ENCODE measurements around the gene IRF2. TPM values are rescaled to one million over a fixed set of nuclear protein-coding genes. Genes with fewer than 3 reads are reported as not detected.

IRF2 gene
- total and polyA plus RNA-seq, 2 of the 8 experiments (the other 6 are each of a cell fraction or from before 2014, with no cell fraction given): 13.8 to 17.0 TPM

DNA sequence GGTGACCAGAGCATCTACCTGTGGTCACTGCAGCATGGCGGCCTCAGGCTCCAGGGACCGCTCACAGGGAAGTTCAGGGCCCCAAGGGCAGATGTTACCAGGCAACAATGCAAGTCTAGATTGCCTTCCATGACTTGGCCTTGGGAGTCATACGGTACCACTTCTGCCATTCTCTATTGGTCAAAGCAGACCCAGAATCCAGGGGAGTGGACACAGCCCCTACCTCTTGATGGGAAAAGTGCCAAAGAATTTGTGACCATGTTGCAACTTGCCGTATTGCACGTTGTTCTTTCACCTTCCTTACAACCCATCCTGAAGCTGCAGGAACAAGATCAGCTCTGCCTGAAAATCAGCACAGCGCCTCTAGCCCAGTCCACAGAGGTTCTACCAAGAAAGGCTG is 111.1 kb downstream of the IRF2 start:
- Histone ChIP-seq H3K27ac (ENCODE audit: low read depth, low read length) (no peak overlapping the region), H3K36me3 (ENCODE audit: control insufficient read depth in 2 of 4, insufficient read depth in 4 of 4, low read length in 3 of 4) (no peaks in the 10 kb centered on the region), H3K9ac (replicated peaks in 1 of 4; ENCODE audit: extremely low read depth in 1 of 4, low read depth in 3 of 4, low read length in 3 of 4) (no peak overlapping the region), H4K8ac (ENCODE audit: extremely low read depth, insufficient read depth, low read length) (no peak overlapping the region), H3K23ac (ENCODE audit: insufficient read length) (no peak overlapping the region), H2BK120ac (replicated peaks; ENCODE audit: low read depth, low read length) (no peak overlapping the region), H3K9me3 (ENCODE audit: insufficient read depth in 2 of 2, low read depth in 1 of 2, low read length in 1 of 2) (no peaks in the 10 kb centered on the region), H2AK5ac (ENCODE audit: low read depth, low read length) (no peak overlapping the region), H3K23me2 (ENCODE audit: low read depth, low read length) (no peaks in the 10 kb centered on the region), H3K4me3 (ENCODE audit: extremely low read depth in 1 of 4, insufficient read depth in 2 of 4, low read depth in 3 of 4, low read length in 4 of 4) (no peak overlapping the region), H4K5ac (ENCODE audit: insufficient read length, low read depth, low read length) (no peak overlapping the region), H2AFZ (ENCODE audit: low read length) (no peak overlapping the region), H4K20me1 (replicated peaks in 1 of 2; ENCODE audit: control insufficient read depth in 1 of 2, insufficient read depth in 2 of 2, low read length in 2 of 2) (no peaks in the 10 kb centered on the region), H3K56ac (replicated peaks; ENCODE audit: insufficient read length, low read depth, low read length) (no peak overlapping the region), H2BK15ac (ENCODE audit: low read length) (no peak overlapping the region), H3K79me1 (ENCODE audit: low read depth, low read length) (no peaks in the 10 kb centered on the region), H2BK5ac (ENCODE audit: low read depth, low read length) (no peak overlapping the region), H3K14ac (ENCODE audit: insufficient read length) (no peak overlapping the region), H3K4ac (replicated peaks; ENCODE audit: insufficient read length, low read depth, low read length) (no peak overlapping the region), H2BK12ac (ENCODE audit: low read depth, low read length) (no peak overlapping the region), H3K79me2 (ENCODE audit: control insufficient read depth in 1 of 2, insufficient read depth in 2 of 2, low read length in 2 of 2) (no peaks in the 10 kb centered on the region), H2BK20ac (ENCODE audit: low read length) (no peak overlapping the region), H3K18ac (ENCODE audit: extremely low read depth, low read length) (no peak overlapping the region), H4K91ac (replicated peaks; ENCODE audit: insufficient read length, low read length) (no peak overlapping the region), H3K4me2 (ENCODE audit: insufficient read depth in 1 of 2, low read depth in 2 of 2, low read length in 2 of 2) (no peak overlapping the region), H3K4me1 (replicated peaks in 1 of 4; ENCODE audit: control insufficient read depth in 3 of 4, insufficient read depth in 4 of 4, low read length in 3 of 4) (peaks cover 0 to 9% (median 2%) of the 10 kb centered on the region in 4 experiments; a peak in 3 of 7 replicates), H3K27me3 (replicated peaks in 1 of 4; ENCODE audit: control insufficient read depth in 3 of 4, extremely low read depth in 1 of 4, insufficient read depth in 3 of 4, low read length in 3 of 4) (no peaks in the 10 kb centered on the region)
- TF ChIP-seq RBBP5 (IDR thresholded peaks at IDR 0.05; ENCODE audit: borderline replicate concordance, low read depth, low read length): no peak
- 95% methylated on average over 6 of the region's 6 CpGs; no CpG with 5 or more reads in 1 of the 2 experiments for WGBS, 2 experiments (ENCODE audit: extremely low coverage in 1 of 2, insufficient coverage in 1 of 2, insufficient read length in 1 of 2, insufficient replicate concordance in 2 of 2, low coverage in 1 of 2, low lambda C conversion rate in 2 of 2, missing lambda C conversion rate in 1 of 2)
- no peak for FAIRE-seq
- ChIA-PET CTCF (ENCODE audit: partially characterized antibody) (no interaction called here), POLR2A (ENCODE audit: partially characterized antibody) (no interaction called here)
- DNase-seq (ENCODE audit: low read depth in 1 of 2, low spot score in 2 of 2): no peak
